ENCODE results near the gene MYCBPAP.

Gene MYCBPAP

DNA sequence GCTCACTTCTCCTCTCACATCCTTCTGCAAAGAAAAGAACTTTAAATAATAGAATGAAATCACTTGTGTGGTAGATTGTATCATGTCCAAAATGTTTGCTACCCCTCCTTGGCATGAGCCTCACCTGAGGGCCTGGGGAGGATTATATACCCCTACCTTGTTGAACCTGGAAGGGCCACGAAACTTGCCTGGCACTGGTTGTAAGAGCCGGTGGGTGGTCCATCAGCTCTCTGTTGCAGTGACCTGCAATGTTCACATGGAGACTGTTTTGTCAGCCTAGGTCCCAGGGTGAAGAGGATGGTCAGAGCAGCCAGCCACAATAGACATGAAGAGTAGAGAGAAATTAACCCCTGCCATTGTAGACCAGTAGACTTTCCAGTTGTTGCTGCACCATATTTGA is 19.4 kb upstream of the MYCBPAP start:
- TF ChIP-seq, protein P1, sequence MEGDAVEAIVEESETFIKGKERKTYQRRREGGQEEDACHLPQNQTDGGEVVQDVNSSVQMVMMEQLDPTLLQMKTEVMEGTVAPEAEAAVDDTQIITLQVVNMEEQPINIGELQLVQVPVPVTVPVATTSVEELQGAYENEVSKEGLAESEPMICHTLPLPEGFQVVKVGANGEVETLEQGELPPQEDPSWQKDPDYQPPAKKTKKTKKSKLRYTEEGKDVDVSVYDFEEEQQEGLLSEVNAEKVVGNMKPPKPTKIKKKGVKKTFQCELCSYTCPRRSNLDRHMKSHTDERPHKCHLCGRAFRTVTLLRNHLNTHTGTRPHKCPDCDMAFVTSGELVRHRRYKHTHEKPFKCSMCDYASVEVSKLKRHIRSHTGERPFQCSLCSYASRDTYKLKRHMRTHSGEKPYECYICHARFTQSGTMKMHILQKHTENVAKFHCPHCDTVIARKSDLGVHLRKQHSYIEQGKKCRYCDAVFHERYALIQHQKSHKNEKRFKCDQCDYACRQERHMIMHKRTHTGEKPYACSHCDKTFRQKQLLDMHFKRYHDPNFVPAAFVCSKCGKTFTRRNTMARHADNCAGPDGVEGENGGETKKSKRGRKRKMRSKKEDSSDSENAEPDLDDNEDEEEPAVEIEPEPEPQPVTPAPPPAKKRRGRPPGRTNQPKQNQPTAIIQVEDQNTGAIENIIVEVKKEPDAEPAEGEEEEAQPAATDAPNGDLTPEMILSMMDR (IDR thresholded peaks at IDR 0.05) = no peak

DNA sequence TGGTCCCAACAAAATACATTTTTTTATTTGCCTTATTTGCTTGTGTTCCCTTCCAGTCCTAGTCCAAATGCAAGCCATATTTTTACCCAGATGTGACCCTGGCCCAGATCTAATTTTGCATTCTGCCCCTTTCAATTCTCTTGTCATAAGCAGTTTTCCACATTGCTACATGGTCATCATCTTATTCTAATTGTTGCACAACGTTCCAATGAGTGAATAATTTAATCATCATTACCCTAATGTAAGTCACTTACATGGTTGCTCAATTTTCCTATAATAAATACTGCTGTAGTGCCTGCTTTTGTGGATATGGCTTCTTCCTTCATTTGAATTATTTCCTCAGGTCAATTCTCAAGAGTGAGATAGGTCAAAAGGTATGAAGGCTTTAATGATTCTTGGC is 16.7 kb upstream of the MYCBPAP start:
- TF ChIP-seq, protein P1 (IDR thresholded peaks at IDR 0.05) = no peak

DNA sequence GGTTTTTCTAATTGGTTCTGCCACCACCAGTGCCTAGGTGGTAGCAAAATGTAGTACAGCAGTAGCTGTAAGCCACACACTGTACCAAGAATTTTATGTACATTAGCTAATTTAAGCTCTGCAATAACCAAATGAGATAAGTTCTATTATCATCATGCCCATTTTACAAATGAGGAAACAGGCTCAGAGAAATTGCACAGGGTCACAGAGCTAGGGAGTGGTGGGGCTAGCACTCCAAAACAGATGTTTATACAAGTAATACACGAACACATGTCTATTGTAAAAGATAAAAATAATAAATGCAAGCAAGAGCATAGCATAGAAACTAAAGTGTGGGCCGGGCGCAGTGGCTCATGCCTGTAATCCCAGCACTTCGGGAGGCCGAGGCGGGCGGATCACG is 16.0 kb upstream of the MYCBPAP start:
- TF ChIP-seq, protein P1 (IDR thresholded peaks at IDR 0.05) = no peak

DNA sequence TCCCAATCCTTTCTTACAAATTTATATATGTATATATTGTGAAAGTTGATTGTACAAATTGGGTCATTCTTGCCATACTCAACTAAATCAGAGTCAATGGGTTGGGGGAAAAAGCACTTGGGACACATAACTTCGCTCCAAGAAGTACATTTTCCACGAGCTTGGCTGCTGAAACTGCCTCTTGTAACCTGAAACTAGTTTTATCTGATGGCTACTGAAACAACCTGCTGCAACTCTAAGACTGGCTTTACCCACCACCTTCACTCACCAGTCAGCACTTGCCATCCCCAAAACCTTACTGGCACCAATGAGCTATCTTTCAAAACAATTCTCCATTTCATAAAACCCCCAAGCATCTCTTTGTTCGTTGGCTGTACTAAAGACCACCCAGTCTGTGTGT is 14.5 kb upstream of the MYCBPAP start:
- TF ChIP-seq, protein P1 (IDR thresholded peaks at IDR 0.05) = no peak

DNA sequence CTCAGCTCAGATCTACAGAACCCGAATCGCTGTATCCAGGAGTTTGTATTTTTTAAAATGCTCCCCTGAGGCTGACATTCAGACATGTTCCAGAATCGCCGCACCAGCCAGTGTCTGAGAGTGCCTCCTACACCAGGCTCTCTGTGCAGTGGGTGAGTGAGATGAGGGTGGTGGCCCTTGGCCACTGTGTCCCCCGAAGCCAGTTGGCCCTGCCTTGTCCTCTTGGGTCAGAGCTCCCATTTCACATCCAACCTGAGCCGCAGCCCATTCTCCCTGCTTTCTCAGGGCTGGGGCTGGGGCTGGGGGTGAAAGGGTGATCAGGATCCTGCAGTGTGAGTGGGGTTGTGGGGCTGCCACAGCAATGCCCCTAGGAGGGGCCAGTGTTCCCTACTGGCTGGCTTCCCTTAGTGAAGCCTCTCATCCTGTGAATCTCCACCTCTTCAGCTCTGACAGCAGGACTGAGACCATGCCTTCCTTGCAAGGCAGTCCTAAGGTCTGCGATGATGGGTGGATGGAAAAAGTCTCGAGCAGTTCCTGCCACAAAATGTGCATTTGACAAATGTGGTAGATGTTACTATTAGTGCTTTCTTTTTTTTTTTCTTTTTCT is 12.9 kb upstream of the MYCBPAP start:
- TF ChIP-seq, protein P1 (IDR thresholded peaks at IDR 0.05) = no peak

DNA sequence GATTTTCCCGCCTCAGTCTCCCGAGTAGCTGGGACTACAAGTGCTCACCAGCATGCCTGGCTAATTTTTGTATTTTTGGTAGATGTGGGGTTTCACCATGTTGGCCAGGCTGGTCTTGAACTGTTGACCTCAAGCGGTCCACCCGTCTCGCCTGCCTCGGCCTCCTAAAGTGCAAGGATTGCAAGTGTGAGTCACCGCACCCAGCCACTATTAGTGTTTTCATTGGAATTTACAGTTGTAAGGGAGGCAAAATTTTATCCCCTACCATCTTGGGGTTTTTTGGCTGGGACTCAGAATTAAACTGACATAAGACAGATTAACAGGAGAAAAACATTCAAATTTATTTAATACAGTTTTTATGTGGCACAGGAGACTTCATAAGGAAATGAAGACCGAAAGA is 12.3 kb upstream of the MYCBPAP start:
- TF ChIP-seq, protein P1 (IDR thresholded peaks at IDR 0.05) = no peak

DNA sequence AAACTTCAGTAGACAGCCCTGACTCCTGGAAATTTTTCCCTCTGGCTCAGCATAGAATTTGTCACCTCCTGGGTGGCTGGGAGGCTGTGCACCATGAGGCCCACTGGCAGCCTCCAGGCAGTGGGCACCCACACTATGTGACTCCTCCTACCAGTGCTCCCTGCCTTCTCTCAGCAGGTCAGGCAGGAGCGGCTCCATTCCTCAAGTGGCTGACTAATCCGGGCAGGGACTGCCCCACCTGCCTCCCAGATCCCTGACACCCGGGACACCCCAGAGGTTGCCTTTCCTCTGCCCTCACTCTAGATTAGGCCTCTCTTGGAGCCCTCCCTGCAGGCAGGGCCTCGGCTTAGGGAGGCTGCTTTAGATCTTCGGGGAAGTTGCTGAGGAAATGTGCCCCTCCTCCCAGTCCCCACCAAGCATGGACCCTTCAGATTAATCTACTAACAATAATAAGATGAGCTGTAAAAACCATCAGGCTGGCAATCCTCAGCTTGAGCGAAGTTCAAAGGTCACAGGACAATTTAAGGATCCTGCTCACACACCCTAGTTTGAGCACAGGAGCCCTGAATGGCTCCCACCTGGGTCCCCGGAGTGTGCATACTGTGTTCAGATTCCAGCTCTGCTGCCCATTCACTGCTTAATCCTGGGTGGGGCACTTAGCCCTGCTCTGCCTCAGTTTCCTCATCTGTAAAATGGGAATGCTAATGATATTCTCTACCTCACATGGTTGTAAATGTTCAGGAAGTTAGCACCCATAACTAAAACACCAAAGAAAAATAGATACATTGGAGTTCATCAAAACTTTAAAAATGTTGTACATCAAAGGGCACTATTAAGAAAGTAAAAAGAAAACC is 10.0 kb upstream of the MYCBPAP start:
- TF ChIP-seq, protein P1 (IDR thresholded peaks at IDR 0.05) = no peak
